Amniotic stem cell (primary cell): Measurements from ENCODE around the gene ADORA3.

Experiments
- DNase-seq: peaks from one replicate; lab custom pipeline; 2025; lab: John Stamatoyannopoulos, UW

ADORA3 gene

DNA sequence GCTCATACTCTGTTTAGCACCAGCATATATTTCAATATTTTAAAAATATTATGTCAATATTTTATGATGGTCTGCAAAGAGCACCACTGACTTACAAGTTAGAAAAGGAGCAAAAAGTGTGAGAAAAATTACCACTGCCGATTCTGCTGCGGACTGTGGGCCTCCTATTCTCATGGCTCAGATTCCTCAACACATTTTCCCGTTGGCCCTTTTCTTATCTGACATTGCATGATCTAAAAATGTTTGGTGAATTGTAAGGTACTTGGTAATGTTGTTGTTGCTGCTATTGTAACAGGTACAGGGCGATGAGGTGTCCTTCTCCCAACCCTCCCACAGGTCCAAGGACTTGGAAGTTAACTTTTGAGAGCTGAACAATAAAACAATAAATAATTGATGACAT is 28.9 kb downstream of the ADORA3 start:
- DNase-seq: no peak

DNA sequence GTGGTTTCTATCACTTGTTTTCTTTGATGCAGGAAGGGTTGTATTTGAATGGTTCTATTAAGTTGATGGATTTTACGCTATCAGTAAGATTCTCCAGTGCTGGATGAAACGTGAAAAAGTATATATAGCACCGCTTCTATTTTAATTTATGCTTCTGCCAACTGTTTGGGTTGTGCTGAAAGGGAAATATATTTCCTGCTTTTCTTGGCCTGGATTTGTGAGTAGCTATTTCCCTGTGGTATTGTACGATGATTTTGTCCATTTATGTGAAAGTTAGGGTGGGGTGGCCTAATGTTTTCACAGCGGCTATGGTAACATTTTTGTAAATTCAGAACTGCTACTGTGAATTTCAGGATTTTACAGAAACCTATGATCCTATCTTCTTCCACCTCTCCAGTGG is 29.3 kb downstream of the ADORA3 start:
- no peak for DNase-seq

DNA sequence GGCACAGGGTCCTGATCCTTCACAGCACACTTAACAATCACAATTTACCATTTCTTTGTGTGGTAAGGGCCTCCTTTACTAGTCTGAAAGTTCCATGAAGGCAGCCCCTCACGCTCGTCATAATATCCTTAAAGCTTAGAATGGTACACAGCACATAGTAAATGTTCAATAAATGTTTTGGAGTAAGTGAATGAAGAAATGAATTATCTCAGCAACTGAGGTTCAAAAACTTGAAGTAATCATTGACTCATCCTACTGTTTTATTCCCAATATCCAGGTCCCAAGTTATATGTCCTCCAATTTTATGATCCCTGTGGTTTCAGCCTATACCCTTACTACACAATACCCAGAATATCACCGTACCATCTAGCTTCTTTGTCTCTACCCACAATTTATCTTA is 31.9 kb downstream of the ADORA3 start:
- DNase-seq: no peak

DNA sequence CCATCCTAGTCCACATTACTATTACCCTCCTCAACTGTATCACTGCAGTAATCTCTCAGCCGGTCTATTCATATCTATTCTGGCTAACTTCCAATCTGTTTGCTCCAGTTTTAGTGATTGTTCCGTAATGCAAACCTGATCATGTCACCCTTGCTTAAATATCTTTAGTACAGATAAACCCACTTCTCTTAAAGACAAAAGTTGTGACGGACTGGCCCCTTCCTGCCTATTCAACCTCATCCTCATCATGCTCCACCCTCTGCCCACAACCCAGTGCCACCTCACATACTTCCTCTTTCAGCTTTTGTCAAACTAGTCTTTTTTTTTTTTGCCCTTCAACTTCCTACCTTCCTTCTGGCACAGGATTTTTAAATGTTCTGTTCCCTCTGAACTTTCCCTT is 32.4 kb downstream of the ADORA3 start:
- no peak for DNase-seq

DNA sequence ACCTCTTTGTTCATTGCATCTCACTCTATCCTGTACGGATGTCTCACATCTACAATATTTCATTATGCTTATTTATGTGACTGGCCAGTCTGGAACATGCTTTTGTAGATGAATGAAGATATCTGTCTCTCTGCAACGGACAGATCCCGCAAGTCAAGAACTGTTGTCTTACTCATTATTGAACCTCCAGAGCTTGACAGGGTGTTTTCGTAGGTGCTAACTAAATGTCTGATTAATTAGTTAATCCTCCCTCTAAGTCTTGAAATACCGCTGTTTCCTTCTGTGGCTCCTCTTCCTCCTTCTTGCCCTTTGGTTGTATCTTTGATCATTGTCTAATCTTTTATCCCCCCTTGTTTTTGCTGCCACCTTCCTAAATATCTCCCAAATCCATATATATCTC is 32.8 kb downstream of the ADORA3 start:
- DNase-seq: no peak

DNA sequence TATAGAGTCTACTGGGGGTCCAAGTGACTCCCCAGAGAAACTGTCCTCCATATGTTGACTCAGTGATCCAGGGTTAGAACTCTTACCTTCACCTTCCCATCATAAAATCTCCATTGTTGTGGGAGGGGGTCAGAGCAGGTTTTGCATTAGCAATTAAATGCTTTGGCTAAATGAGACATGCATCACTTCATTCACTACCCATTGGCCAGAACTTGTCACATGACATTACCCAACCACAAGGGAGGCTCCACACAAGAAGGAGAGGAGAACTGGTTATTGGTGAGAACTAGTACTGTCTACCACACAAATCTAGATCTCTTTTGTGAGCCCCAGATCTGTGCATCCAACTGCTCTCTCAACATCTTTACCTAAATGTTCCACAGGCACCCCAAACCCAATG is 33.9 kb downstream of the ADORA3 start:
- DNase-seq: no peak

DNA sequence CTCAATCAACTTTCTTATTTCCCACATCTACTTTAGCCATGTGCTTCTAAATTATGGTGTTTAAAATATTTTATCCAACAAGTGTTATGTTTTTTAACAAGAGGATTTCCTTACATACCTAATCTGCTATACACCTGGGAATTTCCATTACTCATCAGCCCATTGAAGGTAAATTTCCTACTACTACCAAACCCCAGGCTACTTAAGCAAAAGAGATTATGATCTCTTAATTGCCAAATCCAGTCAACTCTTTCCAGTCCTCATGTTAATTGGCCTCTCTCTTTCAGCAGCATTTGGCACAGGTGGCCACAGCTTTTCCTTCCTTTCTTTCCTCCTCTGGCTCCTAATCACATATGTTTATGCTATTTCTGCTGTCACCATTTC is 34.7 kb downstream of the ADORA3 start:
- no peak for DNase-seq

DNA sequence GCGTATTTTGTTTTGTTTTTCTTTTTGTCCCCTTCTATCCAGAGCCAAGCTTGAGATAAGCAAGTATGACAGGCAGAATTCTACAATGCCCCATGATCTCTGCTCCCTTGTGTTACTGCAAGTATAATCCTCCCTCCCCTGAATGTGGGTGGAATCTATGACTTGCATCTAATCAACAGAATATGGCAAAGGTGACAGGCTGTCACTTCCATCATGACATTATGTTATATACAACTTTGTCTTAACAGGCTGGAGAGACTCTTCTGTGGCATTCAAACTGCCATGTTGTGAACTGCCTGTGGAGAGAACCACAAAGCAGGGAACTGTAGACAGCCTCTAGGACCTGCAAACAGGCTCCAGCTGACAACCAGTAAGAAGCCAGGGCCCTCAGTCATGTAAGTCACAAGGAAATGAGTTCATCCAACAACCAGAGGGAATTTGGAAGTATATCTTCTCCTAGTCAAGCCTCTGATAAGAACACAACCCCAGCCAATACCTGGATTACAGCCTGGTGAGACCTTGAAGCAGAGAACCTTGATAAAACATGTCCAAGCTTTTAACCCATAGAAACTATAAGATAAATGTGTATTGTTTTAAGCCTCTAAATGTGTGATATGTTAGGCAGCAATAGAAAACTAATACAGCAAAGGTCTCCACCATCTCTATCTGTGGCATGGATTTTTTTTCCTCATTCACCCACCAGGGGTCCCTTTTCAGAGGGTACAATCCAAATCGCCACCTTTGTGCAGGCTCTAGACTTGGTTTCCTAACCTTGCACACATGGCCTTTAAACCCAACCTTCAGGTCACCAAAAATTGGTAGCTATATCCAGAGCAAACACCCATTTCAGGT is 35.3 kb downstream of the ADORA3 start:
- DNase-seq: no peak

DNA sequence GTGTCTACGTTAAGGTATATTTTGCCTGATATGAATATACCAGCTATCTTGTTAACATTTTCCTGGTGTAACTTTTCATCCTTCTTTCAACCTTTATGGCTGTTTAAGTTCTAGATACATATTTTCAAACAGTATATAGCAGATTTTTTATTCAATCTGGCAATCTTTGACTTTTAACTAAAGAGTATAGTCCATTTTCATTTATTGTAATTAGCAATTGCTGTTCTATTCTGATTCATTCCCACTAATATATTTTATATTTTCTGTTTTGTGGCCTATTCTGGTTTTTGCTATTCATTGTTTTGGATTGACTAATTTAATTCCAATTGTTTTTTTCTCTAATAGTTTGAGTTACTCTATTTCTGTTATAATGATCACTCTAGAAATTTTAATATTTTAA is 37.0 kb downstream of the ADORA3 start:
- DNase-seq: no peak

DNA sequence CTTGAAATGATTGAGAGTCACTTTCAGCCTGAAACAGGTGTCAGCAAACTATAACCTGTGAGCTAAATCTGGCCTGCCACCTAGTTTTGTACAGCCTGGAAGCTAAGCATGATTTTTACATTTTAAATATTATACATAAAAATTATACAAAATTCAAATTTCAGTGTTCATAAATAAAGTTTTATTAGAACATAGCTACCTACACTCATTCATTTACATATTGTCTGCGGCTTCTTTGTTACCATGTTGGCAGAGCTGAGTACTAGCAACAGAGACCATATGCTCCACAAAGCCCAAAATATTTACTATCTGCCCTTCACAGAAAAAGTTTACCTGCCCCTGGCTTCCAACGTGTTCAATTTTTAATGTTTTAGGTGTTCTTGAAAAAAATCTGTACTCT is 37.7 kb downstream of the ADORA3 start:
- DNase-seq: no peak

DNA sequence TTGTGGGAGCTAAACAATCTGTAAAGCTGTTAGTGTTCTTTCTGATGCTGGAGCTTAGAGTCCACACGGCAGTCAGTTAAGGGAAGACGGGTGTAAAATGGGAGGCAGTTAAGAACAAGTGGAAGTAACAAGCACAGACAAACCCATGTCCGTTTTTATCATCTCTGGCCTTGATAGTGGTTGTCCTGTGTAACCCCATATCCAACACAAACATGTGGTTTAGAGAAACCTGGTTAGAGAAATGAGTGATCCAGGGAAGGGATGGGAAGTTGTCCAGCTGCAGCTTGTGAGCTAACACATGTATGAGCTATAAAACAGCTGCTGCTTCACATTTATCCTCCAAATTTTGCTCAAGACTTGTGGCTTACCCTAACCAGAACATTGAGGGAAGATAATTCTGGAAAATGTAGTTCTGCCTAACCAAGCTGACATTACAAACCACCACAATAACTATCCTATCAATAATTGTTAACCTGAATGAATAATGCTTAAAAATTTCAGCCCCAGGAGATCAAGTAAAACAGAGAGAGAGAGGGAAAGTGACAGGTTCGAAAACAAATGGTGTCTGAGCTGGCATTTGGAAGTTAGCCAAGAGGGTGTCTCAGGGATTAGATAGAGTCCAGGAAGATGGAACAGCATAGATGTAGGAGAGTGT is 40.3 kb downstream of the ADORA3 start:
- no peak for DNase-seq

DNA sequence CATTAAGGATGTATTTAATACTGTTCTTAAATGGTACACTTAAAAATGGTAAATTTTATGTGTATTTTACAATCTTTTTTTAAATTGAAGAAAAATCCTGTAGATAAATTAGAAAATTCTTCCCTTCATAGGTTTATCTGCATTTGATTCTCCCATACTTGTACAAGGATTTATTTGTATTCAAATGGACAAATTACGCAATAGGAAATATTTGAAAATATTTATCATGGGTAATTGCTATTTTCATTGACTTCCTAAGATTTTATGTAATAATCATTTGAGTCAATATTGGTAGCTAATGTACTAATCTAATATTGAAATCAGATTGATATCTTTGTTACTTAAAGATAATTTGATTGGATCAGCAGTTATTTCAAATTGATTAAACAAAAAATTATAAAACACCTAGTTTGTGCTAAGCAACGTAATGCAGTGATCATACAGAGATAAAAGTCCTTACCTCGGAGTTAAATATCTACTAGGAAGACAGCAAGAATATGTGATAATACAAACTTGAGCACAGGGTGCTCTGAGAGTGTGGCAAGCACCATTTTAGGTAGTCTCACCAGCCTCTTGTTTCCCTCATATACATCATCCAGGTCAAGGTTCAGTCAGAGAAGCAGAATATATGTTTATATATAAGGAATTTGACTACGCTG is 40.9 kb downstream of the ADORA3 start:
- no peak for DNase-seq

DNA sequence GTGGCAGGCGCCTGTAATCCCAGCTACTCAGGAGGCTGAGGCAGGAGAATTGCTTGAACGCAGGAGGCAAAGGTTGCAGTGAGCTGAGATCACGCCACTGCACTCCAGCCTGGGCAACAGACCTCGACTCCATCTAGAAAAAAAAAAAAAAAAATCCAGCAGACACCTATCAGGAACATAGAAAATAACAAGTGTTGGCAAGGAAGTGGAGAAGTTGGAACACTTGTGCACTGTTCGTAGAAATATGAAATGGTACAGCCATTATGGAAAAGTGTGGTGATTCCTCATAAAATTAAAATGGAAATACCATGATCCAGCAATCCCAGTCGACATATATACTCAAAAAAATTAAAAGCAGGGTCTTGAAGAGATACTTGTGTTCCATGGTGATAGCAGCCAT is 41.7 kb downstream of the ADORA3 start:
- no peak for DNase-seq

DNA sequence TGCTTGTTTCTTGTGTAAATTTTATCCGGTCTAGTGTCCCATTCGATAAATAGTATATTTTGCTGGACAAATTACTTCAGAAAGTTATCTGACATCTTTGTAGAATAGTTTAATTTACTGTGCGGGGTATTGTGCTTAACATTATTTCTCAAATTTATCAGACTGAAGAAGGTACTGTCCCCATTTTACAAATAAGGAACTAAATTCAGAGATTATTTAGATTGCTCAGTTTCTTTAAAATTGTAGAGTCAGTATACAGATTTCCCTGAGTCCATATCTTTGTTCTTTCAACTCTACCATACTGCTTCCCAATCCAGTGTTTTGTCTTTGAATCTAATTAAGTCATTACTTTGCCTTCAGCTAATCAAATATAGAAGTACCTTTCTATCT is 47.8 kb downstream of the ADORA3 start:
- no peak for DNase-seq

DNA sequence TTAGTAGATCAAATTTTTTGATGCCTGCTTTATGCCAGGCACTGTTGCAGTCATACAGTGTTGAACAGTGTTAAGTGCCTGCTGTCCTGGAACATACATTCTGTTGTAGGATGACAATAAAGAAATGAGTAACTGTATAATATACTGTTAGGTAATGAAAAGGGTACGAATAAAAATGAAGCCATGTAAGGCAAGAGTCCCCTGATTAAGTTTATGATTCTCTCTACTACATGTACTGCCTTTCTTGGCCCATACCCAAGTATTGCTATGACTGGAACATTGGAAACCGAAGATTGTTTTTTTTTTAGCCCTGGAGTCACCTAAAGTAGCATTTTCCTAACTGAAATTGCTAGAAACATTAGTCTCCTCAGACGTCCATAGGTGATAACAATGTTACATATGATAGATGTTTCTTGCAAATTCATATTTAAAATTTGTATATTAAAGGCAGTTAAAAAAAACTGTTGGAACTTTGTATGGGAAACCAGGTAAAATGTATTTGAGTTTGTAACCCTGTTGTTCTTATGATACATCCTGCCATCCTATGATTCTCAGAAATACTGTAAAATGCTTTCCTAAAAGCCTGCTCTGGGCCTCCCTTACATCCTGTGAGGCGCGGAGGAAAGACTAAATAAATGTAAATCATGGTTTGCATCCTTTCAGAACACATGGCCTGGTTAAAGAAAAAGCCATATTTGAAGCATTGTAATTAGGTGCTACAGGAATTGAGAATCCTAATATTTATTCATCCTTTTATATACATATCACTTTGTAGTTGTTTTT is 48.4 kb downstream of the ADORA3 start:
- no peak for DNase-seq

DNA sequence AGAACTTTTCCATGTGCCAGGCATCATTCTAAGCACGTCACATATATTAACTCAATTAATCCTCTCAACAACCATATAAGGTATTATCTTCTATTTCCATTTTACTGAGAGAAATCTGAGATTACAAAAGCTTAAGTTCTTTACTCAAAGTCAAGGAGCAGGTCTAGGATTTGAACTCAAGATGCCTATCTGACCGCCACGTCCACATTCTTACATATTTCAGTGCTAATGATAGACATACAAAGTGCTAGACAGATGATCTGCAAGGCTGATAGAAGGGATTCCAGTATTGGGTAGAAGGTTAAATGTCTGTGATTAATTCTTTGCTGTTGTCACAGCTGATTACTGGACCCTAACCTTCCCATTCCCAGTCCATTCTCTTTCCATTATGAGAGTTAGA is 49.7 kb downstream of the ADORA3 start:
- no peak for DNase-seq

DNA sequence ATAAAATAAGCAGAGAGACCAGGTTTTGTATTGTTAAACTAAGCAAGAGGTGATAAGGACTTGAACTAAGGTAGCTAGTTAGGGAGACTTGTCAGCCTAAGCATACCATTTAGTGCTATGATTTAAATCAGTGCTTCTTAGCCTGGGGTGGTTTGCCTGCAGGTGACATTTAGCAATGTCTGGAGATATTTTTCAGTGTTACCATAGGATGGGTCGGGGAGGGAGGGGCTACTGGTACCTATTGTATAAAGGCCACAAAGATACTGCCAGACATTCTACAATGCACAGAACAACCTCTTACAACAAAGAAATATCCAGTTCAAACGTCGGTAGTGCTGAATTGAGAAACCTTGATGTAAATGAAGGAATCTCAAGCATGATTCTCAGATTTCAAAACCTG is 50.9 kb downstream of the ADORA3 start:
- no peak for DNase-seq

DNA sequence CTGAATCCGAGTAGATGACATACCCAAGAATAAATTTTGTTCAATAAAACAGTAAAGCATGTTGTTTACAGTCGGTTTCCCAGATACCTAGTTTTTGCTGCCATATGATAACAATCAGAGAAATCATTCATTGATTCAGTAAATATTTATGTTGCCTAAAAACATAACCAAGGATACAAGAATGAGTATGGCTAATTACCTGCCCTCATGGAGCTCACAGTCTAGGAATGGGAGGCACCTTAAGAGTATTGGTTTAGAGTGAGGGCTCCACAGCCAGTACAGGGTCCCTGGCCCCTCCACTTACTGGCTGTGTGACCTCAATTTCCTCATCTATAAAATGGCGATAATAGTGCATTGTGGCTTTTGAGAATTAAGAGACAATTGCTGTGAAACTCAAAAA is 53.2 kb downstream of the ADORA3 start:
- no peak for DNase-seq

DNA sequence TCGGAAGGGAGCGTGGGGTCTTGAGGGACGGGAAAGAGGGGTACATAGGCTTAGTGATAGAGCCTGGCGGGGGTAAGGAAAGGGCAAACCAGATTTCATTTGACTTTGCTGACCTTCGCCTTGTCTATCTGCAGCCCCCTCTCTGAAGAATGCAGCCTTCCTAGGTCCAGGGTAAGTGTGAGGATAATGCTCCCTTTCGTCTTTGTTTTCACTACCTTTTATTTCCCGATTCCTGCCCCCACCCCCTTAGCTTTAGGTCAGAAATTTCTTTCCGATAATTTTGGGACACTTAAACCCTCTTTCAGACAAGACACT is 53.8 kb downstream of the ADORA3 start:
- DNase-seq: no peak
